Testis (tissue), 3 donors: ENCODE data around the gene OR51M1. TPM values are rescaled to one million over a fixed set of nuclear protein-coding genes. Genes with fewer than 3 reads are reported as not detected.

Experiments used
- DNase-seq: peaks from one replicate; pipeline ENCODE4 v3.0.0-alpha.2; 2019
- H3K27ac ChIP-seq, 2 donors: fragments of 200-600 bp; sonication (generic); one replicate each; pipeline ENCODE4 v1.5.1; 2019
- H3K27me3 ChIP-seq: fragments of 200-600 bp; sonication (generic); one replicate; pipeline ENCODE4 v1.5.1; 2019
- H3K36me3 ChIP-seq: fragments of 200-600 bp; sonication (generic); one replicate; pipeline ENCODE4 v1.5.1; 2017; ENCODE audit warnings: low read depth; ENCODE audit errors: missing control alignments
- H3K4me1 ChIP-seq: fragments of 200-600 bp; sonication (generic); one replicate; pipeline ENCODE4 v1.5.1; 2019
- H3K4me3 ChIP-seq, 2 donors: fragments of 200-600 bp; sonication (generic); one replicate each; pipeline ENCODE4 v1.5.1; 2017 to 2019
- H3K9me3 ChIP-seq: fragments of 200-600 bp; sonication (generic); one replicate; pipeline ENCODE4 v1.5.1; 2017
- POLR2A ChIP-seq: fragments of 450-650 bp; IDR thresholded peaks from one replicate; pipeline ENCODE4 v1.6.1; 2017; ENCODE audit warnings: antibody characterized with exemption, mild to moderate bottlenecking, moderate library complexity
- WGBS, 2 donors: methylation state at CpG; one replicate each; pipeline ENCODE4 v1.1.5; 2018; 5-methylcytosine and 5-hydroxymethylcytosine counted together
- intact Hi-C: fragments of 100-400 bp; cut with DNase I; formaldehyde crosslinking; loops from one replicate; pipeline ENCODE4 v1.15.1; 2023; ENCODE audit warnings: low total_unique reads
- polyA plus RNA-seq: library from polyadenylated mRNA; stranded (reverse); fragments of 350-450 nt; fragmentation: Illumina TruSeq; extraction: RNeasy Lipid Tissue Mini Kit (QIAGEN cat#74804); gene quantifications from one replicate; pipeline ENCODE4 v1.2.3, GENCODE V29; 2014; ENCODE audit warnings: low read depth, low replicate concordance; ENCODE audit not compliant: insufficient read depth
- total RNA-seq, 2 donors: library from RNA; depleted of rRNA; stranded (reverse); fragments of >200 nt; gene quantifications; one replicate each; pipeline ENCODE4 v1.2.3, GENCODE V29; 2016
- TF ChIP-seq, protein P1 (sequence below), 3 experiments: fragments of 450-650 bp in 2 of 3; fragments of 200-600 bp in 1 of 3; sonication (generic) in 1 of 3; IDR thresholded peaks; one replicate each; pipeline ENCODE4 v1.5.1; 2016 to 2019; ENCODE audit warnings: antibody characterized with exemption in 3 of 3, mild to moderate bottlenecking in 2 of 3, moderate library complexity in 1 of 3

Gene OR51M1
- total and polyA plus RNA-seq, 3 donors from 2014 or later = not detected

DNA sequence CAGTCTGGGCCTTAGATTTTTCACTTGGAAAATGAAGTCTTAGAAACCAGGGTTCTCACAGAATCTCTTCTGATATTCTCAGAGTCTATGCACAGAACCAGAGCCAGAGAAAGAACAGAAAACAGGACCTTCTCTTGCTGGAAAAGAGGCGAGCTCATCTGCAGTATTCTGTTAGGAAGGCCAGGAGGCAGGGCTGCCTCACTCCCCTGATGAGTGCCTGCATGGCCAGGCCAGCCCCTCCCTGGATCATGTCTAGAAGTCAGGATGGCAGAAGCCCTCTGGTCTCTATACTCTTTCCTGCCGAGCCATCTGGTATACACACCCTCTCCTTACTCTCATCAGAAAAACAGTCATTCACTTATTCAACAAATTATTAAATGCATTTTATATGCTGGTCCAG lies 723 bp downstream of the OR51M1 start:
- TF ChIP-seq, protein P1, sequence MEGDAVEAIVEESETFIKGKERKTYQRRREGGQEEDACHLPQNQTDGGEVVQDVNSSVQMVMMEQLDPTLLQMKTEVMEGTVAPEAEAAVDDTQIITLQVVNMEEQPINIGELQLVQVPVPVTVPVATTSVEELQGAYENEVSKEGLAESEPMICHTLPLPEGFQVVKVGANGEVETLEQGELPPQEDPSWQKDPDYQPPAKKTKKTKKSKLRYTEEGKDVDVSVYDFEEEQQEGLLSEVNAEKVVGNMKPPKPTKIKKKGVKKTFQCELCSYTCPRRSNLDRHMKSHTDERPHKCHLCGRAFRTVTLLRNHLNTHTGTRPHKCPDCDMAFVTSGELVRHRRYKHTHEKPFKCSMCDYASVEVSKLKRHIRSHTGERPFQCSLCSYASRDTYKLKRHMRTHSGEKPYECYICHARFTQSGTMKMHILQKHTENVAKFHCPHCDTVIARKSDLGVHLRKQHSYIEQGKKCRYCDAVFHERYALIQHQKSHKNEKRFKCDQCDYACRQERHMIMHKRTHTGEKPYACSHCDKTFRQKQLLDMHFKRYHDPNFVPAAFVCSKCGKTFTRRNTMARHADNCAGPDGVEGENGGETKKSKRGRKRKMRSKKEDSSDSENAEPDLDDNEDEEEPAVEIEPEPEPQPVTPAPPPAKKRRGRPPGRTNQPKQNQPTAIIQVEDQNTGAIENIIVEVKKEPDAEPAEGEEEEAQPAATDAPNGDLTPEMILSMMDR (IDR thresholded peaks at IDR 0.05) = no peak
- TF ChIP-seq POLR2A = no peak
- Histone ChIP-seq H3K4me3 (no peak overlapping the region), H3K36me3 (no peaks in the 10 kb centered on the region), H3K27ac (no peak overlapping the region), H3K4me1 (no peaks in the 10 kb centered on the region), H3K27me3 (no peaks in the 10 kb centered on the region), H3K9me3 (no peaks in the 10 kb centered on the region)
- WGBS, 2 donors = 86 to 93% methylated on average over 2 of the region's 2 CpGs
- DNase-seq = no peak
- intact Hi-C loops = no loop called here

DNA sequence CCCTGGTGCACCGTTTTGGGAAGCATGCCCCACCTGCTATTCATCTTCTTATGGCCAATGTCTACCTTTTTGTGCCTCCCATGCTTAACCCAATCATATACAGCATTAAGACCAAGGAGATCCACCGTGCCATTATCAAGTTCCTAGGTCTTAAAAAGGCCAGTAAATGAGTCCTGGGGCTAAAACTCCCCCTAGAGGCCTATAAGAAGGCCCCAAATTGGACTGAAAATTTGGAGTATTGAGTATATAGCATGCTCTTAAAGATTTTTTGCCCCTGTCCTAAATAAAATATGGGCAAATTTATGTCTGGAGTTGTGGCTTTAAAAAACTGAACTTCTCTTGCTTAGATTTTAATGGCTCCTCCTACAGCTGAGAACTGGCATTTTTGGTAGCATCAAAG lies 6.6 kb downstream of the OR51M1 start:
- TF ChIP-seq, protein P1 (IDR thresholded peaks at IDR 0.05) = no peak
- no peak for TF ChIP-seq POLR2A
- H3K9me3 ChIP-seq = no peaks in the 10 kb centered on the region
- 66 to 79% methylated on average over 2 of the region's 2 CpGs for WGBS, 2 donors
- DNase-seq = no peak
- H3K36me3 ChIP-seq = no peaks in the 10 kb centered on the region
- intact Hi-C loops = no loop called here
- no peaks in the 10 kb centered on the region for H3K4me1 ChIP-seq
- H3K27me3 ChIP-seq = no peaks in the 10 kb centered on the region
- H3K27ac ChIP-seq = no peak overlapping the region
- no peak overlapping the region for H3K4me3 ChIP-seq

DNA sequence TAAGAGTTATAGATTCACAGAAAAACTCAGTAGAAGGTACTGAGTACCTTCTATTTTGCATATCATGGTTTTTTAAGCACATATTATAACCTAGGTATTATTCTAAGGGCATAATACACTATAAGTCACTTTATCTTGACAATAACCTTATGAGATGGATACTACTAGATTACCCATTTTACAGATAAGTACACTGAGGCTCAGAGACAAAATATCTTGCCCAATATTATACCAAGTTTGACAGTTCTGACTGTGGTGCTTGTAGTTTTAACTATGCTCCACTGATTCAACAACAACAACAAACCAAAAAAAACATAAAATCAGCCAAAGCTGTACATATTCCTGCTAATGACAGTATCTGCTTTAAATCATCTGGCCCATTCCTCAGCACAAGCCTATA lies 10.5 kb downstream of the OR51M1 start:
- intact Hi-C loops = no loop called here

DNA sequence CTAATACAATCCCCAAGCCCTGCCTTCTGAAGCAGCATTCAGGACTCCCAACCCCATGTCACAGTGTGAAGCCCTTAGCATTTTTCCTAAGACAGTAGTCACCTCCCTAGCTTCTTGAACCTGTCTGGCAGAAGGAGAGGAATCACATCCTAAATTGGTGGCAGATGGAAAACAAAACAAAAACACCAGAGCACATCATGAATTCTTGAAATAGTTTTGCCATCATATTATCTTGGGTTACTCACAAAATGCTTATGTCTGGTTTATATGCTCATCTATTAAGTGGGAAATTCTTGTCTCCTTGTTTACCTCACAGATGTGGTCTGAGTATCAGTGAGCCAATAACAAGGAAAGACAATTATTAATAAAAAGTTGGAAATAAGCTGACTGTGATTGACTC lies 15.3 kb downstream of the OR51M1 start:
- Histone ChIP-seq H3K27me3 (no peaks in the 10 kb centered on the region), H3K4me3 (no peak overlapping the region), H3K36me3 (no peaks in the 10 kb centered on the region), H3K4me1 (no peaks in the 10 kb centered on the region), H3K27ac (no peak overlapping the region), H3K9me3 (no peaks in the 10 kb centered on the region)
- DNase-seq = no peak
- intact Hi-C loops = no loop called here
- TF ChIP-seq, protein P1 (IDR thresholded peaks at IDR 0.05) = no peak
- TF ChIP-seq POLR2A = no peak

More for the DNA sequence above, 10.5 kb downstream of the OR51M1 start:
- Histone ChIP-seq H3K4me1 (no peaks in the 10 kb centered on the region), H3K4me3 (no peak overlapping the region), H3K36me3 (no peaks in the 10 kb centered on the region), H3K9me3 (no peaks in the 10 kb centered on the region), H3K27ac (no peak overlapping the region), H3K27me3 (no peaks in the 10 kb centered on the region)
- no peak for DNase-seq
- TF ChIP-seq POLR2A = no peak
- TF ChIP-seq, protein P1 (IDR thresholded peaks at IDR 0.05) = no peak

DNA sequence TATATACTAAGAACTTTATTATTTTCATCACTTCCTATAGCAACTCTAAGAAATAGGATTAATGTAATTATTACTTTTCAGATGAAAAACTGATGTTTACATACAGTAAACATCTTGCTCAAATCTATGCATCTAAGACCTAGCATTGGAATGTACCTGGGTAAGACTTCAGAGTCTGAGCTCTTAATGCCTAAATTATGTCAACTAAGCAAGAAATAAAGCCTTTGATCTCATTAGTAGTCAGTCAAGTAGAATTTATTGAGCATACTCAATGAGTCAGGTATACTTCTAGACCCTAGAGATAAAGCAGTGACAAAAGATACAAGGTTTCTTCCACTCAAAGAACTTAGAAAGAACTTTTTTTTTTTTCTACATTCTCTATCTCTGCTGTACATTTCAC lies 21.6 kb downstream of the OR51M1 start:
- no peak for DNase-seq
- Histone ChIP-seq H3K27me3 (no peaks in the 10 kb centered on the region), H3K4me3 (no peak overlapping the region), H3K9me3 (no peaks in the 10 kb centered on the region), H3K36me3 (no peaks in the 10 kb centered on the region), H3K4me1 (no peaks in the 10 kb centered on the region), H3K27ac (no peak overlapping the region)
- no peak for TF ChIP-seq POLR2A
- TF ChIP-seq, protein P1 (IDR thresholded peaks at IDR 0.05) = no peak
- intact Hi-C loops = no loop called here
